Psoas muscle (tissue), 8 donors: Measurements from ENCODE around the gene ELOVL5. TPM values are rescaled to one million over a fixed set of nuclear protein-coding genes. Genes with fewer than 3 reads are reported as not detected.

Experiments used
- ATAC-seq, 4 donors: fragments of 200-7000 bp; cut with Tn5 transposase; one replicate each; pipeline ENCODE4 v1.9.1; 2020; ENCODE audit warnings: moderate library complexity in 3 of 4, mild to moderate bottlenecking in 2 of 4
- DNase-seq, 2 donors: peaks; one replicate each; pipeline ENCODE4 v3.0.0-alpha.2; 2020
- H3K27ac ChIP-seq: fragments of 200-600 bp; one replicate; pipeline ENCODE4 v1.8.0; 2022
- H3K27me3 ChIP-seq, 3 donors: fragments of 200-600 bp in 1 of 3; one replicate each; pipeline versions ENCODE4 v1.6.1 to v1.8.0; 2013 to 2022; ENCODE audit warnings: low read length in 2 of 3, mild to moderate bottlenecking in 2 of 3, moderate library complexity in 1 of 3; ENCODE audit not compliant: insufficient read depth in 3 of 3
- H3K36me3 ChIP-seq, 2 donors: fragments of 200-600 bp in 1 of 2; one replicate each; pipeline versions ENCODE4 v1.6.1 to v1.8.0; 2013 to 2022; ENCODE audit warnings: low read depth in 1 of 2, mild to moderate bottlenecking in 1 of 2, moderate library complexity in 1 of 2; ENCODE audit not compliant: insufficient read depth in 1 of 2
- H3K4me1 ChIP-seq: fragments of 200-600 bp; one replicate; pipeline ENCODE4 v1.8.0; 2022
- H3K4me3 ChIP-seq: fragments of 200-600 bp; one replicate; pipeline ENCODE4 v1.8.0; 2022; ENCODE audit warnings: mild to moderate bottlenecking
- H3K9me3 ChIP-seq: fragments of 200-600 bp; one replicate; pipeline ENCODE4 v1.8.0; 2022
- CTCF ChIP-seq: fragments of 200-600 bp; IDR thresholded peaks from one replicate; pipeline ENCODE4 v1.8.0; 2022; ENCODE audit warnings: antibody characterized with exemption
- WGBS, 3 donors: extraction: QIAGEN DNeasy Blood & Tissue Kit; methylation state at CpG; one replicate each; pipeline versions ENCODE4 v1.1.6 to v1.1.7; 2013; 5-methylcytosine and 5-hydroxymethylcytosine counted together
- intact Hi-C, 2 donors: fragments of 100-400 bp; cut with DNase I; formaldehyde crosslinking; loops; one replicate each; pipeline versions ENCODE4 v1.11.0 to v1.14.2; 2022
- polyA plus RNA-seq, 3 donors: library from polyadenylated mRNA; stranded (reverse); fragments of 200-250 nt; gene quantifications; one replicate each; pipeline ENCODE4 v1.2.3, GENCODE V29; 2013
- total RNA-seq, 4 donors: library from RNA; stranded (reverse); fragmentation: NEBNext Ultra II Directional in 2 of 4; extraction: Animal tissue kit (Norgen Biotek cat#: 25700) in 2 of 4; gene quantifications; one replicate each; pipeline versions ENCODE4 v1.2.1 to v1.2.4, GENCODE V29; 2021 to 2023
- donor health status: healthy with polysubstance abuse.
- donor health status: DM: no; HTN: no; CAD: no; lungs with moderate emphysema.
- donor health status: Bipolar disorder and iron deficiency.
- donor health status: healthy.
- donor health status: DM: yes; HTN: yes; CAD: no.
- donor health status: DM: no; HTN: no; CAD: no.
- donor health status: DM: no; HTN: no; CAD: no.
- donor health status: DM: yes; HTN: yes; CAD: no.

Gene ELOVL5
- total and polyA plus RNA-seq, 7 donors: 4.8 to 14.4 (median 7.5) TPM

GRCh38 chr6:53377793-53378192 lies 29.0 kb upstream of the ELOVL5 start:
- Histone ChIP-seq H3K9me3 (no peaks in the 10 kb centered on the region), H3K27ac (no peak overlapping the region), H3K4me1 (no peaks in the 10 kb centered on the region), H3K4me3 (no peak overlapping the region), H3K27me3 (no peaks in the 10 kb centered on the region), H3K36me3 (no peaks in the 10 kb centered on the region)
- TF ChIP-seq CTCF: no peak
- DNase-seq (no peak), ATAC-seq (no peak)
- WGBS, 3 donors: 58 to 72% (median 61%) methylated on average over 3 of the region's 3 CpGs
- intact Hi-C loops: no loop called here

- TF ChIP-seq CTCF: no peak
- whole genome bisulfite sequencing, 3 donors: 93 to 99% (median 93%) methylated on average over 1 of the region's 1 CpG
These were observed 28.5 kb upstream of the ELOVL5 start for GRCh38 chr6:53377289-53377688.

GRCh38 chr6:53376661-53377226 lies 28.0 kb upstream of the ELOVL5 start:
- H3K27me3 ChIP-seq: no peaks in the 10 kb centered on the region
- no peak overlapping the region for H3K4me3 ChIP-seq
- no peaks in the 10 kb centered on the region for H3K4me1 ChIP-seq
- H3K9me3 ChIP-seq: no peaks in the 10 kb centered on the region
- no peak overlapping the region for H3K27ac ChIP-seq
- H3K36me3 ChIP-seq: no peaks in the 10 kb centered on the region
- ATAC-seq (no peak), DNase-seq (no peak)
- no peak for TF ChIP-seq CTCF
- intact Hi-C loops: no loop called here
- WGBS, 3 donors: 68 to 74% (median 70%) methylated on average over 5 of the region's 5 CpGs

More at GRCh38 chr6:53377289-53377688, 28.5 kb upstream of the ELOVL5 start:
- no peak for ATAC-seq
- intact Hi-C loops: no loop called here
- Histone ChIP-seq H3K4me3 (no peak overlapping the region), H3K4me1 (no peaks in the 10 kb centered on the region), H3K27me3 (no peaks in the 10 kb centered on the region), H3K9me3 (no peaks in the 10 kb centered on the region), H3K27ac (no peak overlapping the region), H3K36me3 (no peaks in the 10 kb centered on the region)
- DNase-seq: no peak

- H3K27me3 ChIP-seq: no peaks in the 10 kb centered on the region
- no peak overlapping the region for H3K4me3 ChIP-seq
- intact Hi-C loops: no loop called here
- no peaks in the 10 kb centered on the region for H3K36me3 ChIP-seq
- H3K4me1 ChIP-seq: no peaks in the 10 kb centered on the region
- ATAC-seq (no peak), DNase-seq (no peak)
- no peaks in the 10 kb centered on the region for H3K9me3 ChIP-seq
- TF ChIP-seq CTCF: no peak
- H3K27ac ChIP-seq: no peak overlapping the region
These were observed 27.1 kb upstream of the ELOVL5 start for GRCh38 chr6:53375847-53376246.

- no peak overlapping the region for H3K4me3 ChIP-seq
- intact Hi-C loops: no loop called here
- no peak for TF ChIP-seq CTCF
These were observed 24.9 kb upstream of the ELOVL5 start for GRCh38 chr6:53373638-53374037.

More at GRCh38 chr6:53373638-53374037, 24.9 kb upstream of the ELOVL5 start:
- Histone ChIP-seq H3K9me3 (no peaks in the 10 kb centered on the region), H3K27ac (no peak overlapping the region), H3K36me3 (no peaks in the 10 kb centered on the region), H3K27me3 (no peaks in the 10 kb centered on the region), H3K4me1 (no peaks in the 10 kb centered on the region)
- DNase-seq (no peak), ATAC-seq (no peak)
- WGBS, 3 donors: 84 to 90% (median 84%) methylated on average over 4 of the region's 4 CpGs
